Germinal center (tissue), 1 donor: ENCODE data around the gene CCNI.
"Not testable (repeated sequence)": the region's sequence is repeated elsewhere in the genome, so short reads cannot be mapped to it uniquely, and the experiment has no call there.

ENCODE experiments used
- DNase-seq: peaks from one replicate; pipeline ENCODE4 v3.0.0; 2012; ENCODE audit warnings: mixed read lengths, low spot score

CCNI gene

DNA sequence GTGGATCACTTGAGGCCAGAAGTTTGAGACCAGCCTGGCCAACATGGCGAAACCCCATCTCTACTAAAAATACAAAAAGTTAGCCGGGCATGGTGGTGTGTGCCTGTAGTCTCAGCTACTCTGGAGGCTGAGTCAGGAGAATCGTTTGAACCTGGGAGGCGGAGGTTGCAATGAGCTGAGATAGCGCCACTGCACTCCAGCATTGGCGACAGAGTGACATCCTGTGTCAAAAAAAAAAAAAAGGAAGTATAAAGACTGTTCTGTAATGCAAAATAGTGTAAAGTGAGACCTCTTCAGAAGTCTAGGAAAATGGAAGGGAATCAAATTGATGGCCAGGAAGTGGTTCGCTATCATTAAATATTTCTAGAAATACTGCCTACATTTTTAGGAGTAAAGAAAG, 5.0 kb upstream of the CCNI start:
- not testable (repeated sequence) for DNase-seq

DNA sequence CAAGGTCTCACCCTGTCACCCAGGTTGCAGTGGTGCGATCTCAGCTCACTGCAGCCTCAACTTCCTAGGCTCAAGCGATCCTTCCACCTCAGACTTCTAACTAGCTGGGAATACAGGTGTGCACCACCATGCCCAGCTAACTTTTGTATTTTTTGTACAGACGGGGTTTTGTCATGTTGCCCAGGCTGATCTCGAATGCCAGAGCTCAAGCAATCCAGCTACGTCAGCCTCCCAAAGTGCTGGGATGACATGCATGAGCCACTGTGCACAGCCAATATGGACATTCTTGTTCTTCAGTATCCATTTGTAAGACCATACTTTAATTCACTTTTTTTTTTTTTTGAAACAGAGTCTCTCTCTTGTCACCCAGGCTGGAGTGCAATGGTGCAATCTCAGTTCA, 3.5 kb upstream of the CCNI start:
- no peak for DNase-seq

DNA sequence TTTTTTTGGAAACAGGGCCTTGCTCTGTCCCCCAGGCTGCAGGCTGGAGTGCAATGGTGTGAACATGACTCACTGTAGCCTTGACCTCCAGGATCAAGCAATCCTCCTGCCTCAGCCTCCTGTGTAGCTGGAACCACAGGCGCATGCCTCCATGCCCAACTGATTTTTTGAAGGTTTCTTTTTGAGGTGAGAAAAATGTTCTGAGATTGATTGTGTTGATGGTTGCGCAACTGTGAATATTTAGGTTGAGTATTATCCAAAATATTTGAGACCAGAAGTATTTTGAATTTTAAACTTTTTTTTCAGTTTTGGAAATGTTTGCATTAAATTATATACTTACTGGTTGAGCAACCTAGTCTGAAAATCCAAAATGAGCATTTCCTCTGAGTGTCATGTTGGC, 2.6 kb upstream of the CCNI start:
- no peak for DNase-seq

DNA sequence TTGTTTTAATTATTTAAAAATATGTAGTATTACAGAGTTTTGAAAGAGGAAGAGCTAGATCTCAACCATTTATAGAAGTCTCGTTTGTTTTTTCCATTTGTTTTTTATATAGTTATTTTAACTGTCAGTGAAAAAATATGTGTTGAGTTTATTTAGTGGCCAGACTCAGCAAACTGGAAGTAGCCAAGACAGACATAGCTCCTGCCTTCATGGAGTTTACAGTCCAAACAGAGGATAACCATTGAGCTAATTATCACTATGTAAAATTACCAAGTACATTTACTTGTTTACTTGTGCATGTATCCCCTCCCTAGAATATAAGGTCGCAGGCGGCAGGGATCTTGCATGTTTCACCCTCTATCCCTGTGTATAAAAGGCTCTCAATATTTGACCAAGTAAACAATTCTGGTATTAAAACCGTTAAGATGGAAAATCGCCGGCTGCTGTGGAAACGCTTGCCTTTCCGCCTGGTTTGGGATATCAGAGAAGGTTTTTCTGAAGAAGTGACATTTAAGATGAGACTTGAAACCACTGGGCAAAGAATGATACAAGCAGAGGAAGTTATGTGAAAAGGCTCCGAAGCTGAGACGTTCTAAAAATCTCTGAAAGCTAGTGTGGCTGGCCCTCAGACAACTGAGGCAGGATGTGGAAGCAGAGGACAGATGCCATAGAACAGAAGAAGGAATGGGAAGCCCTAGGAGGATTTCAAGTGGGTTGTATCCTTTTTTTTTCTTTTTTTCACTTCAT, 1.3 kb upstream of the CCNI start:
- no peak for DNase-seq

DNA sequence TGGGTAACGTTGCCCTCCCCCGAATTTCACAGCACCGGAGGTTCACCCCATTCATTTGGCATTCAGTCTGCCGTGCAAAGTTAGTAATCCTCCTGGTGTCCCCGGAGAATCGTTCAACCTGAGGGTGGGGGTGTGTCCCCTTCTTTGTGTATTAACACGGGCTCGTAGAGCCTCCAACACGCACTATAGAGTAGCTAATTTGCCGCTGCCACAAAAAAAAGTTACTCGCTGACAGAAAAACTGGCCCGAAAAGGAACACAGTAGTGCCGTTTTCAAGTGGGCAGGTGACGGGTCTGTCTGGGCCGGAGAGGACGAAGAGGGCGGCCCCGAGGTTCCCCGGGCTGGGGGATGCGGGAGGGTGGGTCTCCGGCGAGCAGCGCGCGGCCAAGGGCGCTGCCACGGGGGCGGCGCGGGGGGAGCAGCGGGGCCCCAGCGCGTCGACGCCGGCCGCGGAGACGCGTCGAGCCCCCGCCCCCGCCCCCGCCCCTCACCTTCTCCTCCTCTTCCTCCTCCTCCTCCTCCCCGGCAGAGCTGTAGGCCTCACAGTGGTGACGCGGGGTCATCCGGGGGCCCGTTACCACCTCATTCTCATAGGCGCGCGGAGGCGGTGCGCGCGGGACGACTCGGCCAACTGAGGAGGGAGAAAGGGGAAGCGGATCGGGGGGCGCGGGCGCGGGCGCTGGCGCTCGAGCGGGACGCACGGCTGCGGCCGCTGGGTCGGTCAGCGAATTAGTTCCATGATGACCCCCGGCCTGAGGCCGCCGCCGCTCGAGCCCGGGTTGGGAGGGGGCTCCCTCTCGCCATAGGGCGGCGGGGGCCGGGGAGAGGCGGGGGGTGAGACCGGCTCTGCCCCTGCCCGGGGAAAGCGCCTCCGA, 571 bp downstream of the CCNI start:
- DNase-seq: peak; percentile 84

DNA sequence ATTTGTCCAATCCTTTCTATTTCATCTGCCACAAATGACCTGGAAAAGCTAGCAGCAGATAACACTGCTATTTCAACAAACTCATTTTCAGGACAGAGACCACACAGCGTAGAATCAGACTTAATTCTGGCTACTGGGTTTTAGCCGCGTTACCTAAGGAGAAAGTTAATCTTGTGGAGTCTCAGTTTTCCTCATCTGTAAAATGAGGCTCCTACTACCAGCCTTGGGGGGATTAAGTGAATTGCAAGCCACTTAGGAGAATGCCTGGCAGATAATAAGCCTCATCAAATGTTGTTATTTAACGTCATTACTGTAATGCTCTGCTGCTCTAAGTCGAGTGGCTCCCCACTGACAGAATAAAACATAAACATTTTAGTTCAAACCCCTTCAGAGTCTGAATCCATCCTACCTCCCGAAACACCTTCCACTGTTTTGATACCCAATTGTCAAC, 1.4 kb downstream of the CCNI start:
- DNase-seq: no peak

DNA sequence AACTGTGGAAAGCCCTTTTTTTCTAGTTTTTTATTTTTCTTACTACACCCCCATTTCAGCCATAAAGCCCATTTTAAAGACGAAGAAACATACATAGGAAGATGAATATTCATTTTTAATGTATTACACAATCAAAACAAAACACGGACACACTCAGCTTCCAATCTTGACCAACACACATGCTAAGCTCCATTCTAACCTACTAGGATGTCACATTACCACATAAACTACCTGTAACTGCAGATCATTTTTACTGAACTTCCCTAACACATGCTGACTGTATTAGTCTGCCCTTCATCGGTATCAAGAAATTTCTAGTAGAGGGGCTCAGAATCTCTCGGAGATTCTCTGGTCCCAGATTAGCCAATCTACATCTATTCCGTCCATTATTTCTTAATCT, 1.8 kb downstream of the CCNI start:
- DNase-seq: no peak

DNA sequence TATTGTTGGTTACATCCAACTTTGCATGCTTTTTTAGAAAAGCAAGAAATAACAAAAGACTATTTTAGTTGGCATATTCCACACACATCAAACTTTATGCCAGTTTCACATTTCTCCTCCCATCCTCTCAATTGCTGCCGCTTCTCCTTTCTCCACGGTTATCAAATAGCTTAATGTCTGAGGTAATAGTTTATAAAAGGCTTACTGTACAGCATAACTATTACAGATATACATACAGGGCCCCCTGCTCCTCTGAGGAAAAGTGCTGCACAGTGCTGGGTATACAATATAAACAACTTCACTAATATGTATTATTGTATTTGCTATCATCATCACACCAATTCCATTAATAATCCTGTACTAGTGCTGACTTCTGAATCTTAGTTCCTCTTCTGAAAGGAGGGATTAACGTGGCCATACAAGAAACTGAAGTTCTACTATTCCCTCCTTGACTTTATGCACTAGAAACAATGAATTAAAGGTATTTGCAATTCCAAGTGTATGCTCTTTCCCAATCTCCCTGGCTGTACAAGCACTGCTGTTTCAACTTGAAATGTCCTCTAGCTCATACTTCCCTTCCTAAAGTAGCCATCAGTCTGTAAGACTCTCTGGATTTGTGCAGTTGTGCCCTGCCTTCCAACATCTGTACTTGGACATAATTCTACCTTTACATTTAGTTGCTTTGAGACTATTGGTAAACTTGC, 2.5 kb downstream of the CCNI start:
- DNase-seq: no peak

DNA sequence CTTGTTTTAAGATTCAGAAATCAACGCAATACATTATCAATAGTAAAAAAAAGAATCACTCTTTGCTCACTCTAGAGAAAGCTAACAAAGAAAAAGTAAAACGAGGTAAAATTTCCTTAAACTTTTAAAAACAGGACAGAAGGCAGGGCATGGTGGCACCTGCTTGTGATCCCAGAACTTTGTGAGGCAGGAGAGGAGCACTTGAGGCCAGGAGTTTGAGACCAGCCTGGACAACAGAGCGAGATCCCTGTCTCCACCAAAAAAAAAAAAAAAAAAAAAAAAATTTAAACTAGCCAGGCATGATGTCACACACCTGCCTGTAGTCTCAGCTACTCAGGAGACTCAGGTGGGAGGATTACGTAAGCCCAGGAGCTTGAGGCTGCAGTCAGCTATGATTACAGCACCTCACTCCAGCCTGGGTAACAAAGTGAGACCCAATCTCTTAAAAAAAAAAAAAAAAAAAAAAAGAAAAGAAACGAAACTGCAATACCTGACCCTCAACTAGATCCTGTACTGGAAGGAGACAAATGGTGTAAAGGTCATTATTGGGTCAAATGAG, 3.5 kb downstream of the CCNI start:
- DNase-seq: no peak

DNA sequence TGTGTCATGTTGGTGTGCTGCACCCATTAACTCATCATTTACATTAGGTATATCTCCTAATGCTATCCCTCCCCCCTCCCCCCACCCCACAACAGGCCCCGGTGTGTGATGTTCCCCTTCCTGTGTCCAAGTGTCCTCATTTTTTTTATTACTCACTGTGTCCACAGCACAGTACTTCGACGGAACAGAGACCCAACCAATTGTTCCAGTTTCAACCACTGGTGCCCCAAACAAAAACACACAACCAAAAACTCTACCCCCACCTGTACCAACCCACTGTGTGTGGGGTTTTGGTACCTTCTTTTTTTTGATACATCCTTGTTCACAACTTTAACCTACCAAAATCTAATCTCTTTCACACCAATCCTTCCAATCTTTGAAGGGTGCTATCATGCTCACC, 6.3 kb downstream of the CCNI start:
- DNase-seq: not testable (repeated sequence)

DNA sequence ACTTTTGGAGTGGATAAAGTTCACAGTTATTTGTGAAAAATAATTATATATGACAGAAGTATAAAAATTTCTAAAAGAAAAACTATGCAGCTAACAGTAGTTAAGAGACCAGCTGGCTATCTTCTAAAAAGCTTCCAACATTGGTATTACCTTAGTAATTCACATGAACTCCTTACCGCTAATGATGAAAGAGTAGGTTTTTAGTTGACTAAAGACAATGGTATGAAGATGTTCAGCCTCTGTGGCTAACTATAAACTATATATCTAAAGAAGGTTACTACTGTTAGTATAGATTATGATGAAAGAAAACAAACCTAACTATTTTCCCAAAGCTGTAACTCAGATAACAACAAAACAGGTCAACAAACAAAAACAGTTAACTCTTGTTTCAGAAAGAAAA, 10.4 kb downstream of the CCNI start:
- no peak for DNase-seq

DNA sequence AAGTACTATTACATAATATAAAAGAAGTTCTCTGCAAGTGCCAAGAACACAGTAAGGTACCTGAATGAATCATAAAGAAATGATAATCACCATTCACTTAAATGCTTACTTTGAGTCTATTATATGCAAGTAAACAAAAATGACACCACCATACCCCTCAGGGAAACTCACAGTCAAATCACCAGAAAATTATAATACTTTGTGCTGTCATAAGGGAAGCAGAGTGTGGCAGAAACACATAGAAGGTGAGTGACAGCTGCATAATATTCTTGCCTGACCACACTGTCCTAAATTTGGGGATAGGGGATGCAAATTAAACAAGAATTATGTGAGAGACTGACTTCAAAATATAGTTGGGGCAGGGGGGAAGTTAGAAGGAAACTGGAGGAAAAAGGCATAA, 12.9 kb downstream of the CCNI start:
- peak; percentile 24 for DNase-seq

DNA sequence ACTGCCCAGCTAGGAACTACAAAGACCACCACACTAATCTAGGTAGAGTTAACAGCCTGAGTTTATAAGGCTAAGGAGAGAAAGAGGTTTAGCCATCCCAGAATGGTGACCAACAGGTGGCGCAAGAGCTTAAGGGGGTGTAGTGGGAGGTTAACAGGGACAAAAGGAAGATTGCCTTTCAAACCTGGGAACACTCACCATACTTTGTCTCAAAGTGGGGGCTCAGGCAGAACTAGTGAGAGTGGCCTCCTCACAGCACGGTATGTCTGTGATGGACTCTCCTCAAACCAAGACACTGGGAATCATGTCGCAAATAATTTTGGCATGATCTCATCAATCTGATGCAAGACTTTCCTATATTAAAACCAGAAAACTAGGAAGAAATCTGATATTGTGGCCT, 23.4 kb downstream of the CCNI start:
- DNase-seq: no peak

DNA sequence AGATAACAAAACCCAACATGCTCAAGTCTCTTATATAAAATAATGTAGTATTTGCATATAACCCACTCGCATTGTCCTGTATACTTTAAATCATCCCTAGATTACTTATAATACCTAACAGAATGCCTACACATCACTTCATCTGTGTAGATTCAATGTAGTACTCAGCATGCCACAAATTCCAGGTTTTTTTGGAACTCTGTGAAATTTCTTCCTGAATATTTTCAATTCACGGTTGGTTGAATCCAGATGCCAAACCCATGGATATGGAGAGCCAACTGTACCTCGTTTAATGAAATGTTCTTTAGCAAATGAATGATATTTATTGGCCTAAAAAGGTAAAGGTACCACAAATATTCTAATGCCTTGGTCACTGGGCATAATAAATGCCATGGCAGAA, 24.8 kb downstream of the CCNI start:
- DNase-seq: no peak

DNA sequence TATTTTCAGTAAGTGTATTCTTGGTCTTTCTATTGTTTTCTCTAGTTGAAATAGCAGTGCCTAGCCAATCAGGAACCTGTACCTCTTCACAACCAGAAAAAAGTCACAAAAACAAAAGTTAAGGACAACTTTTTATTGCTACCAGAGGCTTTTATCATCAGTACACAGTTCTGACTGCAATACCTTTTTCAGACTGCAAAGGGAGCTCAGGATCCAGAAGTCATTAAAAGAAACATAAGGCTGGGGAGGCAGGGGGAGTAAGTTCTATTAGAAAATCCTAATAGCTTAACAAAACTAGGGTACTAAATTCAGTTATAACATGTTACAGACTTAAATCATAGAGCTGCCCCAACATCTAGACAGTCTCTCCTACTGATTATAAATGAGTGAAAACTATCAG, 28.8 kb downstream of the CCNI start:
- DNase-seq: no peak

DNA sequence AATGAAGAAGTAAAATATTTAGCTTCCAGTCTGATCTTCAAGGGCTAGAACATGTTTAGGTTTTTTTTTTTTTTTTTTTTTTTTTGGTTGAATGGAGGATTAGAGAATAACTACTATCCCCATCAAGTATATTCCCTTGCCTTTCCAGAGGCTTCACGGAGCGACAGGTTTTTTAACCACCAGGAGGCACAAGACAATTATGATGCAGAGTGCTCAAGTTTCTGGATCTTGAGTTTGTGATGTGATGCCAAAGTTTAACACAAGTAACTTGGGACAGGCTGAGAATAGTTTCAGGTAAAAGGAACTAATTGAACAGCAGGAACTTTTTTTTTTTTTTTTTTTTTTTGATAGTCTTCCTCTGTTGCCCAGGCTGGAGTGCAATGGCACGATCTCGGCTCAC, 30.3 kb downstream of the CCNI start:
- no peak for DNase-seq

DNA sequence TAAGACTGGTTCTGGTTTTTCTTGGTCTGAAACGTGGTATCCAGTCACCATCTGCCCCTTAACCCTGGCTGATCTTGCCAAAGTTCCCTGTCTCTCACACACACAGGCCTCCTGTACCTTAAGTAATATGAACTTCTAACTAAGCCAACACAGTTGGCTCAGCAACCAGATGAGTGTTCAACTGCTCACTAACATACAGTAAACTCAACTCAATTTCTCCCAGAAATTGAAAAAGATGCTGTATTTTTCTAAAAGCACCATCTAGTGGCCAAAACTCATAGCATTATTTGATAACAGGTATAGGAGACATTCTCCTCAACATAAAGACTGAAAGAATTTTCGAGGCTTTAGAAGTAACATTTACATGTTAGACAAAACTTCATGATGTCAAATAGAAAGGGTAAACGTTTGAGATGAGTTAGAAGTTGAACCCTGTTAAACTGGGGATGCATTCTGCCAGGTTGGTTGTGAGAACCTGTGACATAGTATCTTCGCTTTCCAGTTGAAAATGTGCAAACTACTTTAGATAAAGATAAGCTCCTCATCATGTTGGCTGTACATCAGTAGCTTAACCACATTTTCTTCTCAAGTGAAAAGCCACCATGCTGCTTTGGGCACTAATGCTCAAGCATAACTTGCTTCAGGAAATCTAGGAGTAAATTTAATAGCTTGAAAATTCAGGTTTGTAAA, 31.2 kb downstream of the CCNI start:
- no peak for DNase-seq

DNA sequence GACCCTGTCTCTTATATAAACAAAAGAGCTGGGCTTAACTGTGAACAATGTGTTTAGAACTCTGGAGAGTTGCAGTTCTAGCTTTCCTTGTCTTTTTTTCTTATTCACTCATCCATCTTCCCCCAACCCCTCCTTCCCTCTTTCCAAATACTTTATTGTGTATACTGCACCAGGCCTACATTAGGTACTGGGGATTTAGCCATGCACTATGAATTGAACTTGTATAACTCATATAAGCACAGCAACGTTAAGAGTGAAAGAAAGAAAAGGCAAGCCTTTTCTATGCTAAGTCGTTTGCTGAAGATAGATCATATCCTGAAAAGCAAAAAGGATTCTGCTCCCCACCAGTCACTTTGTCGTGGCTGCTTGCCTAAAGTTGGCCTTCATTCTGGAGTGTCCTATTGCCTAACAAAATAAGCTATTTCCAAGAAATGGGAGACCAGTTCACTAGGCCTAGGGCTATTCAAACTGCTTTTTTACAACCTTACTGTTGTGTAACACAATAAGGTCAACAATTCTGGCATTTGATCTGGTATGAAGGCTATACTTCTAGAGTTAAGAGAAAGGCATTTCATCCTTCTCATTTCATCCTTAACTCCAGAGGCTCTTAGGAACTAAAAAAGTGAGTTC, 32.2 kb downstream of the CCNI start:
- DNase-seq: no peak

DNA sequence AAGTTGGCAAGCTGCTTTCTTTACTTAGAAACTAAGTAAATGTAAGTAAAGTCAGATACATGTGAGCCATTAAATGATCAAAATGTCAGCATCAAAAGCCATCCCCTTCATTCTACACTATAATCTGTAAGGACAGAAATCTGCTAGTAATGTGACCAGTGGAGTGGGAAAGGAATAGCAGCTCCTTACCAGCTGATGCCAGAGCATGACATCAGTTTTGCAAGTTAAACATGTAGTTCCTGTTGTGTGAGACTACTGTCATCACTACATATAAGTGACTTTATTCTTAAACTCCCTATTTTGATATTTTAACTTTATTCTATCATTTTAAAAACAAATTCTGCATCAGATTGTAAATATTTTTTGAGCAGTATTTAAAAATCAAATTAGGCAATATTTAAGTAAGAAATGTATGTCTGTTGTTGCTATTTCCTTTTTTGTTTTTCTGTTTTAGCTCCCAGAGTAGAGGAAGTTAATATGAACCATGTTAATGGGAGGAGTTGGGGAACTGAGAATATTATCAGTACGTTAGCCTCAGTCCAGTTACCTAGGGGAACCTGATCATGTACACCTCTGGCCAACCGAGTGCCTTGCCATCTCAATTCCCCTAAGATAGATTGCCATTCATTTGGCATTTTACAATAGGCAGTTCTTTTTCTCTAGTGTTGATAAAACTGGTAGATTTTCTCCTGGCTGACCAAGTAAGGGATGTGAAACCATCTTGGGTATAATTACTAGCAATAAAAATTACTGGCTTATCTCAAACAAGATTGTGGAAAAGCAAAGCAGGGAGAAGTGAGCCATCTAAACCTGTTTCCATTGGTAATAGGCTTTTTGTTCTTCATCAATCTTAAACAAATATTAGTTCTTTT, 34.7 kb downstream of the CCNI start:
- peak; percentile 30 for DNase-seq

DNA sequence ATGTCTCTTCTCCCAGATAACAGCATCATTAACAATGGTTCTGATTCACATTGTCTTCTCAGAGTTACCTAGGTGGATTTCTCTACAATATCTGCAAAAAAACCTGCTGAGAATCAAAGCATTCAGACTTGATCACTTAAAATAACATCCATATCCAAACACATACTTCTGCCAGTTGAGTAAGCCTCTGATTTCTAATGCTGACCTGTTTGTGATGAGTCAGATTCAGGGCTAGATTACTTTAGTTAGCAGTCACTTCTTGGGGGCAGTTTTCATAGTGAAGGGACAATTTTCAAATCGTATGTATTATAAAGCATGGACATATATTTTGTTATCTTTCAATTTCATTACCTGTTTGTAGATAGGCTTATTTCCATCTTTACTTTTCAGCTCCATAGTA, 35.5 kb downstream of the CCNI start:
- DNase-seq: no peak
